Neural crest cell (in vitro differentiated cells): ENCODE data around the gene BRD7. TPM values are rescaled to one million over a fixed set of nuclear protein-coding genes. Genes with fewer than 3 reads are reported as not detected.

ENCODE experiments used
- DNase-seq: peaks from one replicate; pipeline ENCODE4 v3.0.0; 2021; ENCODE audit warnings: low read depth, mixed read lengths, low spot score
- H3K27ac Mint-ChIP-seq: one replicate; pipeline ENCODE4 v1.8.0; 2021; ENCODE audit warnings: mild to moderate bottlenecking, mixed read lengths; ENCODE audit not compliant: unreplicated experiment
- H3K27me3 Mint-ChIP-seq: 2 replicates; pipeline ENCODE4 v1.8.0; 2021; ENCODE audit warnings: low read depth, mild to moderate bottlenecking, mixed read lengths
- H3K36me3 Mint-ChIP-seq: 2 replicates; pipeline ENCODE4 v1.8.0; 2021; ENCODE audit warnings: low read depth, mild to moderate bottlenecking, mixed read lengths
- H3K4me1 Mint-ChIP-seq: 2 replicates; pipeline ENCODE4 v1.8.0; 2021; ENCODE audit warnings: mixed read lengths
- H3K4me3 Mint-ChIP-seq: one replicate; pipeline ENCODE4 v1.8.0; 2021; ENCODE audit warnings: mild to moderate bottlenecking, mixed read lengths
- H3K9me3 Mint-ChIP-seq: 2 replicates; pipeline ENCODE4 v1.8.0; 2021; ENCODE audit warnings: mixed read lengths
- CTCF ChIP-seq: fragments of 200-600 bp; sonication (generic); conservative IDR thresholded peaks from 2 replicates; pipeline ENCODE4 v1.5.0; 2021; ENCODE audit warnings: antibody characterized with exemption, mild to moderate bottlenecking
- total RNA-seq: library from RNA; stranded (reverse); gene quantifications from 2 replicates; pipeline ENCODE4 v1.2.1, GENCODE V29; 2021

Gene BRD7
- total RNA-seq, 1 donor from 2014 or later: 130 TPM

DNA sequence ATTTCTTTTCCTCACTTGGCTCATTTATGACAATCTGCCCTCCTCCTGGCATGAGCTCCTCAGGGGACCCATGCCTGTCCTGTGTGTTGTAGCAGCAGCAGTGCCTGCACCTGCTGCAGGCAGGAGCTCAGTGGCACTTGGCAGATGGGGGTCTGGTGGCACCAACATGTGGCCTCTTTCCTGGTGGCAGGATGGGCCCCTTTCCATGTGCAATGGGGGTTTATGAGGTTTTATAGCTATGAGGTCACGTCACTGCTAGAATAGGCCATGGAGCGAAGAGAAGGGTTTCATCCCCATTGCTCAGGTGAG, 95.5 kb downstream of the BRD7 start:
- H3K9me3 Mint-ChIP-seq: peaks cover 1% of the 10 kb centered on the region
- no peaks in the 10 kb centered on the region for H3K27me3 Mint-ChIP-seq
- peak overlapping the region; percentile 87 for H3K27ac Mint-ChIP-seq
- peak overlapping the region; percentile 18 for H3K4me3 Mint-ChIP-seq
- no peak for DNase-seq
- H3K36me3 Mint-ChIP-seq: no peaks in the 10 kb centered on the region
- H3K4me1 Mint-ChIP-seq: peaks cover 10% of the 10 kb centered on the region
- TF ChIP-seq CTCF: no peak

- Mint-ChIP-seq H3K9me3 (no peaks in the 10 kb centered on the region), H3K36me3 (no peaks in the 10 kb centered on the region), H3K27ac (peak overlapping the region; percentile 87), H3K4me1 (peaks cover 10% of the 10 kb centered on the region), H3K4me3 (no peak overlapping the region), H3K27me3 (no peaks in the 10 kb centered on the region)
- TF ChIP-seq CTCF: no peak
- DNase-seq: no peak
These were observed 96.0 kb downstream of the BRD7 start for GRCh38 chr16:50272687-50273381.

DNA sequence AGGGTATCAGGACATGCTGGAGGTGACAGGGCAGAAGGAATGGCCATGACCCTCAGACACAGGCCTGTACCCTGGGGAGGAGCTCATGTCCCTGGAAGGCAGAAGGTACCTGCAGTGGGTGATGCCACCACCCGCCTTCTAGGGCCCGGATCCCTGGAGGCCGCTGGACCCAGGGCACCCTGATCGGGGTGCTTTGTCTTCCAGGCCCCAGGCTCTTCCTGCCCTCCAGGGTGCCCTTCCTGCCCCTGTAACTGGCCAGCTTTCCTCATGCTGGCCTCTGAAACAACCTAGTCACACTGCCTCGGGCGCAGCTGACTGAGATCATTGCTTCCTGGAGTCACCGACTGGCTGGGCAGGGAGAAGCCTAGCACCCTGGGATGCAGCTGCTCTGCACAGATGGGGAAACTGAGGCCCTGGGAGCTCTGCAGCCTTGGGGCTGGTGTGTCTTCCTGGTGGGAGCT, 96.6 kb downstream of the BRD7 start:
- no peak for DNase-seq
- Mint-ChIP-seq H3K27me3 (no peaks in the 10 kb centered on the region), H3K9me3 (no peaks in the 10 kb centered on the region), H3K4me1 (peaks cover 16% of the 10 kb centered on the region), H3K4me3 (no peak overlapping the region), H3K36me3 (no peaks in the 10 kb centered on the region), H3K27ac (no peak overlapping the region)
- TF ChIP-seq CTCF: no peak

GRCh38 chr16:50271148-50272041, 97.4 kb downstream of the BRD7 start:
- Mint-ChIP-seq H3K4me3 (no peak overlapping the region), H3K27me3 (no peaks in the 10 kb centered on the region), H3K27ac (no peak overlapping the region), H3K4me1 (peaks cover 23% of the 10 kb centered on the region), H3K36me3 (no peaks in the 10 kb centered on the region), H3K9me3 (no peaks in the 10 kb centered on the region)
- no peak for TF ChIP-seq CTCF
- no peak for DNase-seq

DNA sequence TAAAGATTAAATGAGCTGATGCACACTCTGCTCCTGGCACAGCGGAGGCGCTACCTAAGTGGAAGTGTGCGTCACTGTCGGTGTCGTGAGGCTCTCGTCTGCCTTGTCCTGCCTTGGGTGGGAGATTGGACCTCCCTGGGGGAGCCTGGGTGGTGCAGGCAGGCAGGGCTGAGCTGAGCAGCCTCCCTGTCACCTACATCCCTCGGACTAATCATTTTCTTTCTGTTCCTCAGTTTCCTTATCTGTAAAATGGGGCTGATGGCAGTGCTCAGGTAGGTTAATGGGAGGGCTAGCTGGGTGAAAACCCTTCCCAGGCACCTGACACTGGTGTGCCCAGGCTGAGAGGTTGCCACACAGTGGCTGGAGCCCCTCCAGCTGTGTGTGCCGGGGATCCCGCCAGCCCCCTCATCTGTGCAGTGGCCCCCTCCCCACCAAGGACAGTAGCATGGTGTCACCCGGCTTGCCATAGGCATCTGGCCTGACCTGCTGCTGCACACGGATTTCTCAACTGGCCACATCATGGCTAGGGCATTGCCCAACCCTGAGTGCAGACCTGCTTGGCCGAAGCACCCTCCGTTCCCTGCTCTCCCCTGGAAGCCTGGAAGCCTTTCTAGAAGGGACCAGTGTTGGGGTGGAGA, 98.2 kb downstream of the BRD7 start:
- H3K4me1 Mint-ChIP-seq: peaks cover 24% of the 10 kb centered on the region

More for the DNA sequence above, 98.2 kb downstream of the BRD7 start:
- TF ChIP-seq CTCF: no peak
- no peaks in the 10 kb centered on the region for H3K27me3 Mint-ChIP-seq
- DNase-seq: no peak
- H3K27ac Mint-ChIP-seq: no peak overlapping the region
- H3K4me3 Mint-ChIP-seq: no peak overlapping the region
- no peaks in the 10 kb centered on the region for H3K36me3 Mint-ChIP-seq
- H3K9me3 Mint-ChIP-seq: no peaks in the 10 kb centered on the region
